Smooth muscle cell (in vitro differentiated cells): Measurements from ENCODE around the gene MYO3A. TPM values are rescaled to one million over a fixed set of nuclear protein-coding genes. Genes with fewer than 3 reads are reported as not detected.

Source experiments
- DNase-seq: peaks from one replicate; lab custom pipeline; 2025; ENCODE audit not compliant: unreplicated experiment; lab: John Stamatoyannopoulos, UW
- H2AFZ ChIP-seq: fragments of 200-600 bp; sonication (generic); 2 replicates; pipeline ENCODE4 v1.6.0; 2016; ENCODE audit warnings: antibody characterized with exemption, low read depth, mild to moderate bottlenecking
- H3F3A ChIP-seq: fragments of 200-600 bp; sonication (generic); 2 replicates; pipeline ENCODE4 v1.6.0; 2017; ENCODE audit warnings: antibody characterized with exemption, low read depth
- H3K27ac ChIP-seq: fragments of 200-600 bp; sonication (generic); 2 replicates; pipeline ENCODE4 v1.5.1; 2016; ENCODE audit warnings: low read depth, mild to moderate bottlenecking
- H3K27me3 ChIP-seq: fragments of 200-600 bp; sonication (generic); 2 replicates; pipeline ENCODE4 v1.6.1; 2016; ENCODE audit warnings: low read depth, mild to moderate bottlenecking
- H3K36me3 ChIP-seq: fragments of 200-600 bp; sonication (generic); 2 replicates; pipeline ENCODE4 v1.5.1; 2016; ENCODE audit warnings: low read depth
- H3K4me1 ChIP-seq: fragments of 200-600 bp; sonication (generic); 2 replicates; pipeline ENCODE4 v1.5.1; 2016; ENCODE audit warnings: low read depth
- H3K4me2 ChIP-seq: fragments of 200-600 bp; sonication (generic); 2 replicates; pipeline ENCODE4 v1.6.0; 2016; ENCODE audit warnings: mild to moderate bottlenecking
- H3K4me3 ChIP-seq: fragments of 200-600 bp; sonication (generic); 2 replicates; pipeline ENCODE4 v1.5.1; 2016; ENCODE audit warnings: mild to moderate bottlenecking
- H3K79me2 ChIP-seq: fragments of 200-600 bp; sonication (generic); 2 replicates; pipeline ENCODE4 v1.6.0; 2016; ENCODE audit warnings: low read depth, mild to moderate bottlenecking
- H3K9ac ChIP-seq: fragments of 200-600 bp; sonication (generic); 2 replicates; pipeline ENCODE4 v1.6.0; 2016; ENCODE audit warnings: low read depth
- H3K9me3 ChIP-seq: fragments of 200-600 bp; sonication (generic); replicated peaks from 2 replicates; pipeline ENCODE4 v1.5.1; 2016; ENCODE audit warnings: low read depth
- H4K20me1 ChIP-seq: fragments of 200-600 bp; sonication (generic); 2 replicates; pipeline ENCODE4 v1.6.0; 2016; ENCODE audit warnings: low read depth
- CTCF ChIP-seq: fragments of 200-600 bp; sonication (generic); IDR thresholded peaks from 2 replicates; pipeline ENCODE4 v1.5.1; 2017; ENCODE audit warnings: borderline replicate concordance, mild to moderate bottlenecking, antibody characterized with exemption; ENCODE audit not compliant: insufficient read depth, poor library complexity, severe bottlenecking
- WGBS: methylation state at CpG from one replicate; pipeline ENCODE4 v1.1.7; 2016; ENCODE audit warnings: low lambda C conversion rate; 5-methylcytosine and 5-hydroxymethylcytosine counted together
- polyA plus RNA-seq: library from polyadenylated mRNA; unstranded; fragments of >200 nt; fragmentation: Nextera tagmentation; extraction: Ambion mirVana; gene quantifications from 2 replicates; pipeline ENCODE4 v1.2.1, GENCODE V29; 2016
- total RNA-seq: library from RNA; depleted of rRNA; stranded (reverse); fragments of >200 nt; gene quantifications from 2 replicates; pipeline ENCODE4 v1.2.3, GENCODE V29; 2014

Gene MYO3A
- total and polyA plus RNA-seq, 2 experiments from 2014 or later = not detected

- no peak for DNase-seq
- Histone ChIP-seq H3K9ac (no peak overlapping the region), H2AFZ (no peak overlapping the region), H4K20me1 (no peaks in the 10 kb centered on the region), H3K27me3 (peaks cover 3% of the 10 kb centered on the region), H3K4me1 (no peaks in the 10 kb centered on the region), H3K79me2 (no peaks in the 10 kb centered on the region), H3K36me3 (no peaks in the 10 kb centered on the region), H3F3A (no peaks in the 10 kb centered on the region), H3K27ac (no peak overlapping the region), H3K4me3 (no peak overlapping the region), H3K4me2 (no peak overlapping the region), H3K9me3 (no peaks in the 10 kb centered on the region)
- WGBS = 70% methylated on average over 3 of the region's 3 CpGs
- no peak for TF ChIP-seq CTCF
Observed at GRCh38 chr10:26085549-26085948, 151.5 kb downstream of the MYO3A start.

GRCh38 chr10:26087666-26088065, 153.6 kb downstream of the MYO3A start:
- Histone ChIP-seq H4K20me1 (no peaks in the 10 kb centered on the region), H3K4me3 (no peak overlapping the region), H3K4me1 (no peaks in the 10 kb centered on the region), H3K9me3 (no peaks in the 10 kb centered on the region), H3K27me3 (peaks cover 3% of the 10 kb centered on the region), H3K9ac (no peak overlapping the region), H3K4me2 (no peak overlapping the region), H3K36me3 (no peaks in the 10 kb centered on the region), H3K79me2 (no peaks in the 10 kb centered on the region), H3F3A (no peaks in the 10 kb centered on the region), H2AFZ (no peak overlapping the region), H3K27ac (no peak overlapping the region)
- TF ChIP-seq CTCF = no peak
- 97% methylated on average over 3 of the region's 3 CpGs for WGBS
- no peak for DNase-seq

- no peak for TF ChIP-seq CTCF
- Histone ChIP-seq H3K79me2 (no peaks in the 10 kb centered on the region), H2AFZ (no peak overlapping the region), H3K4me1 (no peaks in the 10 kb centered on the region), H3K36me3 (no peaks in the 10 kb centered on the region), H3K4me2 (no peak overlapping the region), H3F3A (no peaks in the 10 kb centered on the region), H3K9me3 (no peaks in the 10 kb centered on the region), H3K9ac (no peak overlapping the region), H4K20me1 (no peaks in the 10 kb centered on the region), H3K27me3 (peaks cover 3% of the 10 kb centered on the region), H3K4me3 (no peak overlapping the region), H3K27ac (no peak overlapping the region)
- no peak for DNase-seq
- WGBS = 92% methylated on average over 5 of the region's 5 CpGs
Observed at GRCh38 chr10:26090026-26090425, 156.0 kb downstream of the MYO3A start.

- no peaks in the 10 kb centered on the region for H4K20me1 ChIP-seq
- no peaks in the 10 kb centered on the region for H3K4me1 ChIP-seq
- H3K4me2 ChIP-seq = no peak overlapping the region
- no peak overlapping the region for H3K9ac ChIP-seq
- no peaks in the 10 kb centered on the region for H3K79me2 ChIP-seq
- no peak for DNase-seq
- H3K27ac ChIP-seq = no peak overlapping the region
- H3K27me3 ChIP-seq = peaks cover 3% of the 10 kb centered on the region
- WGBS = 68% methylated on average over 1 of the region's 1 CpG
- no peaks in the 10 kb centered on the region for H3K9me3 ChIP-seq
- H2AFZ ChIP-seq = no peak overlapping the region
- no peaks in the 10 kb centered on the region for H3K36me3 ChIP-seq
- no peak for TF ChIP-seq CTCF
- H3K4me3 ChIP-seq = no peak overlapping the region
- no peaks in the 10 kb centered on the region for H3F3A ChIP-seq
Observed at GRCh38 chr10:26090762-26091161, 156.7 kb downstream of the MYO3A start.
